PFSK-1 (cell line): ENCODE data around the gene TCHP.

Experiments
- POLR2AphosphoS5 ChIP-seq: IDR thresholded peaks from 2 replicates; pipeline ENCODE4 v1.6.1; 2012; ENCODE audit warnings: low read depth, mild to moderate bottlenecking, control low read depth, low read length, moderate library complexity
- TAF1 ChIP-seq: IDR thresholded peaks from 2 replicates; pipeline ENCODE4 v1.6.1; 2012; ENCODE audit warnings: low read length, control low read depth, borderline replicate concordance; ENCODE audit not compliant: insufficient read depth

- no peak for TF ChIP-seq POLR2AphosphoS5
- no peak for TF ChIP-seq TAF1
These were observed 61.5 kb downstream of the TCHP start for GRCh38 chr12:109961612-109962011.
